Subcutaneous abdominal adipose tissue (tissue), 5 donors: ENCODE measurements around the gene JDP2.

Experiments used
- H3K27ac ChIP-seq: one replicate; pipeline ENCODE4 v1.7.0; 2013; ENCODE audit warnings: low read depth, mild to moderate bottlenecking, inconsistent platforms, low read length, moderate library complexity
- H3K27me3 ChIP-seq, 5 donors: one replicate each; pipeline ENCODE4 v1.7.0; 2013; ENCODE audit warnings: low read length in 5 of 5, inconsistent platforms in 1 of 5; ENCODE audit not compliant: control insufficient read depth in 5 of 5, insufficient read depth in 4 of 5
- H3K36me3 ChIP-seq, 5 donors: one replicate each; pipeline ENCODE4 v1.7.0; 2013; ENCODE audit warnings: low read length in 5 of 5; ENCODE audit not compliant: control insufficient read depth in 5 of 5, insufficient read depth in 5 of 5
- H3K4me1 ChIP-seq, 5 donors: one replicate each; pipeline ENCODE4 v1.7.0; 2013; ENCODE audit warnings: low read length in 5 of 5, mild to moderate bottlenecking in 3 of 5, moderate library complexity in 1 of 5; ENCODE audit not compliant: control insufficient read depth in 5 of 5, insufficient read depth in 5 of 5
- H3K4me3 ChIP-seq, 5 donors: one replicate each; pipeline ENCODE4 v1.7.0; 2013; ENCODE audit warnings: low read length in 5 of 5, low read depth in 1 of 5
- H3K9ac ChIP-seq, 5 donors: one replicate each; pipeline ENCODE4 v1.7.0; 2013; ENCODE audit warnings: low read length in 5 of 5, mild to moderate bottlenecking in 4 of 5, moderate library complexity in 3 of 5
- H3K9me3 ChIP-seq, 5 donors: one replicate each; pipeline ENCODE4 v1.7.0; 2013; ENCODE audit warnings: low read length in 5 of 5; ENCODE audit not compliant: control insufficient read depth in 5 of 5
- donor health status: healthy.
- donor health status: healthy.
- donor health status: healthy.
- donor health status: healthy.
- donor health status: healthy.

Gene JDP2

GRCh38 chr14:75518625-75519024 lies 90.8 kb downstream of the JDP2 start:
- H3K4me1 ChIP-seq = peaks cover 0 to 27% (median 24%) of the 10 kb centered on the region in 5 donors
- no peaks in the 10 kb centered on the region for H3K9me3 ChIP-seq
- H3K9ac ChIP-seq = no peak overlapping the region
- H3K36me3 ChIP-seq = no peaks in the 10 kb centered on the region
- peaks cover 0 to 6% (median 0%) of the 10 kb centered on the region in 5 donors for H3K27me3 ChIP-seq
- no peak overlapping the region for H3K4me3 ChIP-seq
- H3K27ac ChIP-seq = no peak overlapping the region

GRCh38 chr14:75519394-75519793 lies 91.6 kb downstream of the JDP2 start:
- H3K9me3 ChIP-seq = no peaks in the 10 kb centered on the region
- no peak overlapping the region for H3K27ac ChIP-seq
- no peak overlapping the region for H3K9ac ChIP-seq
- H3K4me1 ChIP-seq = peaks cover 0 to 34% (median 32%) of the 10 kb centered on the region in 5 donors
- no peaks in the 10 kb centered on the region for H3K36me3 ChIP-seq
- peaks cover 0 to 10% (median 0%) of the 10 kb centered on the region in 5 donors for H3K27me3 ChIP-seq
- no peak overlapping the region for H3K4me3 ChIP-seq

- Histone ChIP-seq H3K36me3 (no peaks in the 10 kb centered on the region), H3K9ac (no peak overlapping the region), H3K4me1 (peaks cover 0 to 38% (median 29%) of the 10 kb centered on the region in 5 donors), H3K9me3 (no peaks in the 10 kb centered on the region), H3K27me3 (peaks cover 0 to 10% (median 0%) of the 10 kb centered on the region in 5 donors), H3K4me3 (no peak overlapping the region), H3K27ac (no peak overlapping the region)
Observed at GRCh38 chr14:75519826-75520728, 92.3 kb downstream of the JDP2 start.

- Histone ChIP-seq H3K27ac (no peak overlapping the region), H3K9me3 (no peaks in the 10 kb centered on the region), H3K4me1 (peaks cover 0 to 30% (median 21%) of the 10 kb centered on the region in 5 donors), H3K36me3 (no peaks in the 10 kb centered on the region), H3K27me3 (peaks cover 0 to 6% (median 0%) of the 10 kb centered on the region in 5 donors), H3K4me3 (no peak overlapping the region), H3K9ac (no peak overlapping the region)
Observed at GRCh38 chr14:75520852-75521251, 93.0 kb downstream of the JDP2 start.

GRCh38 chr14:75521415-75522199 lies 93.8 kb downstream of the JDP2 start:
- Histone ChIP-seq H3K27me3 (peaks cover 0 to 4% (median 0%) of the 10 kb centered on the region in 5 donors), H3K9ac (no peak overlapping the region), H3K4me3 (peak overlapping the region in 1 of 5 donors; percentile 68), H3K9me3 (no peaks in the 10 kb centered on the region), H3K4me1 (peaks cover 0 to 27% (median 18%) of the 10 kb centered on the region in 5 donors), H3K27ac (no peak overlapping the region), H3K36me3 (no peaks in the 10 kb centered on the region)

- peaks cover 0 to 27% (median 18%) of the 10 kb centered on the region in 5 donors for H3K4me1 ChIP-seq
- peak within 1 kb of the TSS in 4 of 5 donors; percentile 48 to 68 (median 52) for H3K4me3 ChIP-seq
- H3K9me3 ChIP-seq = no peaks in the 10 kb centered on the region
- peak within 1 kb of the TSS; percentile 42 for H3K27ac ChIP-seq
- H3K9ac ChIP-seq = peak within 1 kb of the TSS in 2 of 5 donors; percentile 6 to 52
- H3K36me3 ChIP-seq = no peaks in the 10 kb centered on the region
- peaks cover 0 to 4% (median 0%) of the 10 kb centered on the region in 5 donors for H3K27me3 ChIP-seq
Observed at GRCh38 chr14:75522224-75522982, 94.6 kb downstream of the JDP2 start, which contains the start of gene BATF. Gene BATF, plus strand, starts transcription at chr14:75522469. Its CDS starts 214 bp downstream, at chr14:75522683.

GRCh38 chr14:75522983-75523318 lies 95.1 kb downstream of the JDP2 start:
- H3K27ac ChIP-seq = peak overlapping the region; percentile 42
- H3K4me1 ChIP-seq = peaks cover 0 to 27% (median 18%) of the 10 kb centered on the region in 5 donors
- no peaks in the 10 kb centered on the region for H3K9me3 ChIP-seq
- peaks cover 0 to 4% (median 0%) of the 10 kb centered on the region in 5 donors for H3K27me3 ChIP-seq
- peaks cover 0 to 3% (median 0%) of the 10 kb centered on the region in 5 donors for H3K36me3 ChIP-seq
- peak overlapping the region in 4 of 5 donors; percentile 48 to 68 (median 52) for H3K4me3 ChIP-seq
- peak overlapping the region in 1 of 5 donors; percentile 6 for H3K9ac ChIP-seq
